GM12801 (cell line): ENCODE data around the gene TRIM10.

Experiments used
- TF ChIP-seq, protein P1 (sequence below): IDR thresholded peaks from one replicate; pipeline ENCODE4 v1.5.1; 2011; ENCODE audit warnings: control low read depth; ENCODE audit not compliant: insufficient read length; ENCODE audit errors: extremely low read depth

TRIM10 gene

DNA sequence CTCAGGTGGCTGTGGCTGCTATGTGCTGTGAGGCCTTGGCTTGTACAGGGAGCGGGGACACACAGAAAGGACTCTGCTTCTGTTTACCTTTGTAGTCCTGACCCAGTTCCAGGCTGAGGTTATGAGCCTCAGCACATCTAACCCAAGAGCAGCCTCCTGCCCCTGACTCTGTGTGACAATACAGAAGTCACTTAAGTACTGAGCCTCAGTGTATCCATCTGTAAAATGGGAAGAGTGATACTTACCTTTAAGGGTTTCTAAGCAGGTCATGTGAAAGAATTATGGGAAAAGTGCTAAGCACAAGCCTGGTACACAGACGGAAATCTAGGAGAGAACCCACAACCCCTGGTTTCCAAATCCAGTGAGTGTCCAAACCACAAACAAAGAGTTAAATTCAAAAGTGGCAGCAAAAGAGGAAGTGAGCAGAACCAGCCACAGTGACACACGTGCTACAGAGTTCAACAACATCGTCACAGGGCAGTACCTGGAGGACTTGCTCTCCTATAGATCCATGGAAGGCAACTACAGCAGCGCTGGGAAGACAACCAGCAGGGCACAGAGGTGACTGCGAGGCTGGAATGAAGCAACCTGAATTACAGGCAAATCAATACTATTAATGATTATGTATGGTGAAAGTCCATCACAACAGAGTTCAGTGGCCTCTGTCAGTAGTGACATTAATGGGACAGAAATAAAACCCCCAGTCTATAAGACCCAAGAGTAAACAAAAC is 39.7 kb upstream of the TRIM10 start:
- TF ChIP-seq, protein P1, sequence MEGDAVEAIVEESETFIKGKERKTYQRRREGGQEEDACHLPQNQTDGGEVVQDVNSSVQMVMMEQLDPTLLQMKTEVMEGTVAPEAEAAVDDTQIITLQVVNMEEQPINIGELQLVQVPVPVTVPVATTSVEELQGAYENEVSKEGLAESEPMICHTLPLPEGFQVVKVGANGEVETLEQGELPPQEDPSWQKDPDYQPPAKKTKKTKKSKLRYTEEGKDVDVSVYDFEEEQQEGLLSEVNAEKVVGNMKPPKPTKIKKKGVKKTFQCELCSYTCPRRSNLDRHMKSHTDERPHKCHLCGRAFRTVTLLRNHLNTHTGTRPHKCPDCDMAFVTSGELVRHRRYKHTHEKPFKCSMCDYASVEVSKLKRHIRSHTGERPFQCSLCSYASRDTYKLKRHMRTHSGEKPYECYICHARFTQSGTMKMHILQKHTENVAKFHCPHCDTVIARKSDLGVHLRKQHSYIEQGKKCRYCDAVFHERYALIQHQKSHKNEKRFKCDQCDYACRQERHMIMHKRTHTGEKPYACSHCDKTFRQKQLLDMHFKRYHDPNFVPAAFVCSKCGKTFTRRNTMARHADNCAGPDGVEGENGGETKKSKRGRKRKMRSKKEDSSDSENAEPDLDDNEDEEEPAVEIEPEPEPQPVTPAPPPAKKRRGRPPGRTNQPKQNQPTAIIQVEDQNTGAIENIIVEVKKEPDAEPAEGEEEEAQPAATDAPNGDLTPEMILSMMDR: no peak

DNA sequence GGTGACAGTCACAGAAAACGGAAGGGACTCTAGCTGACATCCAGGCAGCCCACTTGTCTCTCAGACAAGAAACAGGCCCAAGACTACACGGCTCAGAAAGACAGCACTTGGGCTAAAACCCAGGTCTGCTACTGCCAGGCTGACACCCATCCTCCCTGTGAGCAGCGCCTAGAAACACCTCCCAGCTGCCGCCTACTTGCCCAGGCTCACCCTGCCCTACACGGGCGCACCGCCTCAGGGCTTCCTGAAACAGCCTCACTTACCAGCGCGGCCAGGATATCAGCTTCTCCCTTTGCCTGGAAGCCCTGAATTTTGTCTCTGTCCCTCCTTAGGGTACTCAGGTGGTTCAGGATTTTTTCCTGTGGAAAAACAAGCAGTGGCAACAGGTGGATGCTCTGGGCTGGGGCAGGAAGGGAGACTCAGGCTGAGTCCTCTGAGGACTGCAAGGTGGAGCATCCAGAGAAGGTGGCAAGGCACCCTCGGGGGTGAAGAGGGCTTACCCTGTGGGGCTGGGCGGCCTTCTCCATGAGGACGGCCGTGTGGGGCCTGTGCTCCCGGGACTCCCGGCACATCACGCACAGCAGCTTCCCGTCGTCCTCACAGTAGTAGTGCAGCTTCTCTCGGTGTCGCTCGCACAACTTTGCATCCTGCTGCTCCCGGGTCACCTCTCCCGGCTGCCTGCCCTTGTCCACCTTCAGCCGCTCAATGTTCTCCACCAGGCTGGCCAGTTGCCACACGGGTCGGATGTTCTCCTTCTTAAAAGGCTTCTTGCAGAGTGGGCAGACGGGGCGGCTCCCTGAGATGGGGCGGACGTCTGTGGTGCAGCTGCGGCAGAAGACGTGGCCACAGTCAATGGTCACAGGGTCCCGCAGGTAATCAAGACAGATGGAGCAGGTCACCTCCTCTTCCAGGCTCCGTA is 37.4 kb upstream of the TRIM10 start:
- TF ChIP-seq, protein P1: no peak

DNA sequence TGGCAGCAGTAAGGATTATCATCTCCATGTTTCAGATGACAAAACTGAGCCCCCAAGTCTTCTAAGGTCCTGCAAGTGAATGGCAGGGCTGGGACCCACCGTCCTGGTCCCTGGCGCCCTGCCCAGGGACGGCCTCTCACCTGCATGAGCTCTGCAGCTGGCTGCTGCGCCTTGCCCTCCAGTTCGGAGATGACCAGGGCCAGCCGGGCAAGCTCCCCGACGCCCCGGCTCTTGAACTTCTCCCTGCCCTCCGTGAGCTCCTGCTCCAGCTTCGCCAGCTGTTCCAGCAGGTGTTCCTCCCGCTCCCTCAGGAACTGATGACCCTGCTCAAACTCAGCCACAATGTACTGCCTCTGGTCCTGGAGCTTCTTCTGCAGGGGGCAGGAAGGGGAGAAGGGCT is 35.4 kb upstream of the TRIM10 start:
- TF ChIP-seq, protein P1: no peak

DNA sequence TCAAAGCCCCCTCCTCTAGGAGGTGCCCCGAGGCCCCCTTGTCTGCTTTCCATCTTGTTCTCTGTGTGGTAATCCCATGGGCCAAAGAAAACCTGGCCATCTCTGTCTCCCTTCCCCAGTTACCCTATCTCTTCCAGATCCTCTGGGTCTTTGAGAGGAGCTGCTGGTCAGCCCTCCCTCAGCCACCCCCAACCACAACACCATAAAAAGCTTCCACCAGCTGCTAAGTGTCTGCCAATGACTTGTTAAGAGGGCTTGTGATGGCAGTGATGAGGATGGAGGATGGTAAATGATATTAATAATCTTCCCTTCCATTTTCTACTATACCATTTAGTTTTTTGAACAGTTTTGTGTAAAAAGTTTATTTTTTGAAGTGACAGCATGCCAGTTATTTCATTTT is 34.9 kb upstream of the TRIM10 start:
- TF ChIP-seq, protein P1: no peak

DNA sequence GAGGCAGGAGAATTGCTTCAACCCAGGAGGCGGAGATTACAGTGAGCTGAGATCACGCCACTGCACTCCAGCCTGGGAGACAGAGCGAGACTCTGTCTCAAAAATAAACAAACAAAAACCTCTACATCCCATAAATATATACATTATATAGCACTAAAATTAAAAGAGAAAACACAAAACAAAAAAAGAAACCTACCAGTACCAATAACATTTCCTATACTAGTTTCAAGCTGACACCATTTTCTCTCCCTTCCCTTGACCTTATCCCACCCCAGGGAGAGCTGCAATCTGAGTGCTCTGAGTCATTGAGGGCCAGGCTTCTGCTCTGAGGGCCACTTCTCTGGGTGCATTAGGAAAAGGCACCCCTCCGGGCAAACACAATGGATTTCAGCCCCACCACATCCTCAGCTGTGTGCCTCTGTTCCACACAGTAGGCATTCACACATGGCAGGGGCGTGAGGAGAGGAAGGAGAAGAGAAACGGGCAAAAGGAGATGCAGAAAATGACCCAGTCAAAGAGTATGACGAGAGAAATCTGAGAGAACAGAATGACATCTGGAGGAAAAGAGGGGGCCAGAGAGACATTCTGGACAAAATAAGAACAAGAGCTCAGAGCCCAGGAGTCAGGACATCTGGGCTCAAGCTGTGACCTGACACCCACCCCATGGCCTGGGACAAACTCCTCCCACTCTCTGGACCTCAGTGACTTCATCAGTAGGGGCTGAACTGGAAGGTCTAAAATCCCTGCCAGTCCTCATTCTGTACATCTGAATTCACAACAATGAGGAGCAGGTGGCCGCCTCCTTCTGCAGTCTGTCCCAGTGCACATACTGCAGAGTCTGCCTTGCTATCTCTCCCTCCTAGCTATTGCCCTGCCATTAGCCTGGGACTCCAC is 34.0 kb upstream of the TRIM10 start:
- TF ChIP-seq, protein P1: no peak

DNA sequence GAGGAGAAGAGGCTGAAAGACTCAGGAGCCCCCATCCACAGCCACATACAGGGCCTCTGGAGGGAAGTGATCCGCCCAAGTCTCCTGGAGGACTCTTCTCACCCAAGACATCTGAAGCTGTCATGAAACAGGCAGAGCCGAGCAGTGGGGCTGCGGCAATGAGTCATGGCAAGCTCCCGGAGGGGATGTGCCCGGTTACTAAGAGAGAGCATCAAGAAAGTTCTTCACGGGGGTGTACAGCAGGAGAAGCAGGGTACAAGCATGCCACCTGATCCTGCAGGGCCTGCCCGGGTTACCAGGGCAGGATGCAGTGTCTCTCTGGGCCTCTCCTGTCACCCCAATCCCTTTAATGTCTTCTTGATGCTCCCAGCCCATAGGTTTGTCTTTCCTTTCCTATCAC is 31.1 kb upstream of the TRIM10 start:
- TF ChIP-seq, protein P1: no peak

DNA sequence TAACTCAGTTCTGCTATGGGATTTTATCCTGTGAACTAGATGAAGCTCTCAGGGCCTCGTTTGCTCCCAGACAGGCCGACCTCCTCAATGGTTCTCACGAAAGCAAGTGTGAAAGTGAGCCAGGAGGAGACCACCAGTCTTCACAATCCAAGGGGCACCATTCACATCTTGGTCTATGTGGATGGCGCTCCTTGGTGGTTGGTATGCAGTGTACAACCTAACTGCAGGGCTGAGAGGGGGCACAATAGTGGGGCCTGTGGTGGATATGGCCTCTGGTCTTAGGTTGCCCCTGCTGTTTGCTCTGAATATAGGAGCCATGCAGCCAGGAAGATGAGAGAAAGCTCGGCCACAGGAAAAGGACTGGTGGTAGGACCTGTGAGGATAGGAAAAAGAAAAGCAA is 27.5 kb upstream of the TRIM10 start:
- TF ChIP-seq, protein P1: no peak
